ENCODE data around the gene ZFYVE28.

DNA sequence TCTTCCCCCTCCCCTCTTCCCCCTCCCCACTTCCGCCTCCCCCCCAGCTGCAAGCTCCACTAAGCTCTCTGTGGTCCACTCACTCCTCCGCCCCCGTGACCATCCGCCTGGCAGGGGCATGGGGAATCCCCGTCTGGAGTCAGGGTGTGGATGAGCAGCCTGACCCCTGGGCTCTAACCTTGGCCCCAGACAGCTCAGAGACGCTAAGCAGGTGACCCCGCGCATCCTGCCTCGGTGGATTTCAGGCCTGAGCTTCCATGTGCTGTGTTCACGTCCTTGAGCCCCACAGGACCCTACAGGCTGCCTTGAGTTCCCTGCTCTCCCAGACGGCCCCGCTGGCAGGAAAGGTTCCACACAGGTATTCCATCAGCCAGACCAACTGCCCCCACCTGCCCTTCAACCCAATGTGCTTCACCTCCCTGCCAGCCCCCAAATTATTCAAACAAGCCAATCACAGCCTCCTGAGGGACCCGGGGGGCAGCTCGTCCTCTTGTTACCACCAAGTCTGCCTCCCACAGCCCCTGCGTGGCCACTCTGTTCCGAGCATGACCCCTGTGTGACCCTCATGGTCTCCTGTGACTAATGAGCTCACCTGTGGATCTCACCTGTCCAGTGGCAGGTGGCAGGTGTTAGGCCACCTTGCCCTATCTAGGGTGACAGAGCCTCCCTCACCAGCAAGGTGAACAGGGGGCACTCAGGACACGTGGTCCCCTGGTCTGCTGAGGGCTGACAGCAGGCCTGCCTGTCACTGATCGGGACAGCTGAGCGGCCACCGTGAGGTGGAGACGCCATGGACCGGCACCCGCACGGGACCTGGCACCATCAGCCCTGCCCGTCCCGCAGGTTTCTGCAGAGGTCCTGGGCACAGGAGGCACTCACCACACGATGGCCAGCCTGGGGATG is 83.4 kb downstream of the ZFYVE28 start:
- TF ChIP-seq CTCF (IDR thresholded peaks at IDR 0.05) (no peak), POLR2A (IDR thresholded peaks at IDR 0.05) (no peak)
